HG02852 (cell line): ENCODE data around the gene MAST4.
"Not testable (repeated sequence)": the region's sequence is repeated elsewhere in the genome, so short reads cannot be mapped to it uniquely, and the experiment has no call there.

Experiments used
- ATAC-seq: cut with Tn5 transposase; IDR thresholded peaks from one replicate; pipeline ENCODE4 v1.9.1; 2021; ENCODE audit warnings: mild to moderate bottlenecking, moderate library complexity; ENCODE audit not compliant: unreplicated experiment

Gene MAST4

DNA sequence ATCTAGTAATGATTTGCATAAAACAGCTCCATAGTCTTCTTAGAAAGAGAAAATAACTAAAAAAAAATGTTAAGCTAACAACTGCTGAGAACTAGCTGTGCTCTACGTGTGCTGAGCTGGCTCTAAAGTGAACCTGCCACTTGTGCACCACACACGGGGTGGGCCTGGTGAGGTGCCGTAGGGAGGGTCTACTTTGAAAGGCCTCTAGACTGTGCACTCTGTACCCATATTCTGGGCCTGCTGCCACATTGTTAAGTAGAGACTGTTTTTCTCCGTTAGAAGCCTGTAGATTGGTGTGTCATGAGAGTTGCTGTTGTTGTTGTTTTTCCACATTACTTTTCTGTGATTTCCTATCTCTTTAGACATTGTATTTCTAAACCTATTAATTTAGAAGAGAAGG lies 506.5 kb downstream of the MAST4 start:
- no peak for ATAC-seq

DNA sequence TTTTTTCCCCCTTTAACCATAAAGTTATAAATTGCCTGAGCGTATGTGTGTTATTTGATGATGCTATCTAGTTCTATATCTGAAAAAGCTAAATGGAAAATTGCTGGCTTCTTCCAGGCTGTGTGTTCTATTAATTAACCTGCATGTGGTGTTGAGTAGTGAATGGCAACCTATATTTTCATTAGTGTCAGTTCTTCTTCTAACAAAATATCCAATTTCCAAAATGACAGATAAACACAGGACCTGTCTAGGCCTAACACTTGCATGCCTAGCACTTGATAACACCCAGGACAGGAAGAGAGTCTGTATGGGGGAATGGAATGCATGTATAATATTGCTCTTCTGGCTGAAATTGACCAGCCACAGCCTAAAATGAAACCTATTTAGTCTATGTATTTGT lies 508.7 kb downstream of the MAST4 start:
- no peak for ATAC-seq

DNA sequence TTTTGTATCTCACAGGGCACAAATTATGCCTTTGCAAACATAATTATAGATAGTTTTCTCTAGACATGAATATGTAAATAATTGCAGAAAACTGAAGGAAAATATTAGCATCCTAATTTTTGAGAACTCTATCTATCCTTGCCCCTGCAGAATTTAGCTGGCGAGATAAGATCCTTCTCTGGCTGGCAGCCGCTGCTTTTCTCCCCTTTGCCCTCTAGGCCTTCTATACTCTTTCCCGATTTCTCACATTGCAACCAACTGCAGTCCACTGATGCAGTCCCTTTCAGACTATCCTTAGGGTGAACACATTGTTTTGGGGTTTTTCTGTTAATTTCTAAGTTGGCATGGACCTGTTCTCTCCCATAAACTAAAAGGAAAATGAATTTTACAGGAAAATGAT lies 509.1 kb downstream of the MAST4 start:
- ATAC-seq, result no peak

DNA sequence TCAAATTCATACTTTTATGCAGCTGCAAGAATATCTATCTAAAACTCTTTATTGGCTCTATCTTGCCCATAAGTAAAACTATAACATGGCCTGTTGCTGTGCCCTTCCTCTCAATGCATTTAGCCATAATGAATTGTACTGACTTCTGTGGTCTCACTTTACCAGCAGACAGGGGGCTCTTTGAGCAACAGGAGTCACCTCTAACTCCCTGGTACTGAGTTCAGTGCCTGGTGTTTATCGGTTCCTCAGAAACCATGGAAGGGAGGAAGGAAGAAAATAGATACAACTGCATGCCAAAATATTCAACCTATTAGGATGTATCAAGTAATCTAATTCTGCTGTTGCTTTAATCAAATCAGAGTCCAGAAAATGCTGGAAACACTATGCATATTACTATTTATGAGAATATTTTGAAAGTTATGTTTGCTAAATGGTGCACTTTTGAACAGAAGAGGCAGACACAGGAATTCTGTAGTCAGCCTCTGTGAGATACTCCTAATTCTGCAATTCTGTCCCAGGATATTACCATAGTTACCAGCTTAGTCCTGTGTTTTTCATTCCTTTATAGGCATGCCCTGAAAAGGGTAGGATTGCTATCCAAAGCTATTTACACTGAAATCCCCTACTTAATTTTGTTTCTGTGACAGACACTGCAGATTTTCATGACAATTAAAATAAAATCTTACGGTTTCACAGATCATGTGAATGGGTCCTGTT lies 510.6 kb downstream of the MAST4 start:
- ATAC-seq, result no peak

DNA sequence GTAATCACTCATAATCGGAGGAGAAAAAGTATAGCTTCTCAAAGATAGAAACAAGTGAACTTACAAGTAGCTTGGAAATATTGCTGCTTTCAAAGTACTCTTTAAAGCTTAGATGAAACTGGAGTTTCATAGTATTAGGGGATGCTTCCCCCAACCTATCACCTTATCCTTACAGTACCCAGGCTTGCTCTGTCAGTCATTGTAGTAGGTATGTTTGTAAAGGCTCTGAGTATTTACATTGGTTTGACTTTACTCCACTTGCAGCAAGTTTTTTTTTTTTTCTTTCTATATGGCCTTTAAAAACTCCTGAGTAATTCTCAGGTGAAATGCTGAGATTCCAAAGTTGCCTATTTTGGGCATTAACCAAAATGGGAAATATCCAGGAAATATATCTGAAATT lies 515.6 kb downstream of the MAST4 start:
- ATAC-seq, result no peak

DNA sequence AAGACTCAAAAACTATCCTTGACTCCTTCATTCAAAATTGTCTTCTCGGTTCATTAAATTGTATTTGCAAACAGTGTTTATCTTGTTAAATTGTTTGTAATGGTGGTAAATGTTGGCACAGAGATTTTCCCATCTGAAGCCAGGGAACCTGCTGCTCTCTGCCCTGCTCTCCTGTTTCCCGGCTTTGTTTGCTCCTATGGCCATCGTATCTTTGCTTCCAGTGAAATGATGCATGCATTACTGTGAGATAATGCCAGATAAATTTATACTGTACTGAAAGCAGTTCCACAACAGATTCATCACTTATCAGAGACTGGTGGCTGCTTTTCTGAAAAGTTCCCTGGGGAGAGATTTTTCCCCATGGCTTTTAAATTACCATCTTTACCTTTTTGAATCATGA lies 519.1 kb downstream of the MAST4 start:
- no peak for ATAC-seq

DNA sequence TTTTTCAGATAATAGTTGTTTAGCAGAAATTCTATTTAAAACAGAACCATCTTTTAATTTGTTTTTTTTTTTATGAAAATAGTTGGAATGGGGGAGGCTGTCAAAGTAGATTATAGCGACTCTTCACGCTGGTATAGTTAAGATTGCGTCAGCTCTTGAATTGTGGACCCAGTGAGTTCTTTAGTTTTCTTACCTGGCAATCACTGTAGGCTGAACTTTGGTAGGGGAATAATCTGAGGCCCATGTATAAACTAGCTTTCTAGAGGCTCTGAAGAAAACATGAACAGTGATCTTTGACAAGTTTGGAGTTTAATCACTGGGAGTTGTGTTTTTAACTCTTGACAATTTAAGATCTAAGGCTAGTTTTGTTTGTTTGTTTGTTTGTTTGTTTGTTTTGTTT lies 519.6 kb downstream of the MAST4 start:
- no peak for ATAC-seq

DNA sequence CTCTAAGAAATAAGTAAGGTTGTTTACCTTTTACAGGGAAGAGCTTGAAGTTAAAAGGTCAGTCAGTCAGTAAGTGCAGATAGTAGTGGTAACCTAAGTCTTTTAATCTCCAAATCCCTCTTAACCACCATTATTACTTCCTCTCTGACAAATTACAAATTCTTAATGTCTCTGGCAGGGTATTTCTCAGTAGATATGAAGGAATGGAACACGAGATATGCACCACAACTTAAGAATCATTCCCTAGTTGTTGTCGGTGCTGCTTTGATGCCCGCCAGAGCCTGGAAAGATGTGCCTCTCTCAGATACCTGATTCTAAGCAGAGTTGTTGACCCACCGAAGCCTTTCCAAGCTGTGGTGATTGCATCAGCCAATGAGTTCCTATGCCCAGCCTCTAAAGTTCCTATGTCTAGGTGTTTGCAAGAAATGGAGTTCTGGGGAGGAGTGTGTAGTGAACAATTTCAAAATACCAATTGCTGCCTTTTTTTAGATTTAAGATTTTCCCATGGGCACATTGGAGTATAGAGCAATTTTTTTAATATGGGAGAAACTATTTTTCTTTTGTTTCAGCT lies 521.9 kb downstream of the MAST4 start:
- no peak for ATAC-seq

DNA sequence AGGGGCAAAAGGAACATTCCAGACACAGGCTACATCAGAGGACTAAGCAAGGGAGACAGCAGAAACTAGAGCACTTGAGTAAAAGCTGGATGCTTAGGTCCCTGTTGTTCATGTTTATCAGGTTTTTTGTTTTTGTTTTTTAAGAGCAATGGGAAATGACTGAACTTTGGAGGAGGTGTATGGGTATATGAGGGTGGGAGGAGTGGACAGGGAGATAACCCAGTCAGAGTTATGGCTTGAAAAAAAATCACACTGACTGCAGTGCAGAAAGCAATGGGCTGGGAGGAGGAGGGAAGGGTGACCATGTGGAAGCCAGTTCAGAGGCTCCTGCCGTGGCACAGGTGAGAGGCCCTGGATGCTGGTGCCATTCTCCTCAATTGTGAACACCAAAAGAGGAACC lies 522.8 kb downstream of the MAST4 start:
- no peak for ATAC-seq

DNA sequence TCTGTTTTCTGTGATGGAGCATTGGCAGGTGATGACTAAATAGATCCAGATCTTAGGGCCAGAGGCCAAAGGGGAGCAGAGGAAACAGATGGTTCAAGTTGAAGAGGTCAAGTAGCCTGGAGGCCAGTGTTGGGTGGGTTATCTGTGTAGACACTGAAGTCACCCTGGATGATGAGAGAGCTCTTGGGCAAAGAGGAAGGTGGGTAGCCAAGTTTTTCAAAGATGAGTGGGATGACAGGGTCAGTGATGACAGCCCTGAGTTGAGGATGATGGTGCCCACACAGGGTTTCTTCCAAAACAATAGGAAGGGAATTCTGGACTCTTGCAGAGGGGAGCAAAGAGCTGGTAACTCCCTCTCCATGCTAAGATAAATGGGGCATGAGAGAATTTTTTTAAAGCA lies 523.8 kb downstream of the MAST4 start:
- ATAC-seq, result no peak

DNA sequence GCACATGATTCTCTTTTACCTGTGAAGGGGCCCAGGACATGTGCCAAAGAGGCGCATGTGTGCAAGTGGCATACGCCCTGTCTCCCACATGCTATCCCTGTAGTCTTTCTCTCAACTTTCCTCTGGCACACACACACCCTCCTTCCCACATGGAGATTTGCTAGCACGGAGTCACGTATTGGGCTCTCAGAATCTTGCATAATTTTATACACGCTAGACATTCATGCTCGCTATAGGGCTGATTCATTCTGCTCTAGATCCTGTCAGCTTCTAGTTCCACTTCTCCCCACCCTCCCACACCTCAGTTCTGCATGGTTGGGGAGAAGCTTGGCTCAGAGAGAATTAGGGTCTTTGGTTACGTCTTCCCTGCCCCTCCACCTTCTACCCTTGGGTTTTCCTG lies 527.6 kb downstream of the MAST4 start:
- no peak for ATAC-seq

DNA sequence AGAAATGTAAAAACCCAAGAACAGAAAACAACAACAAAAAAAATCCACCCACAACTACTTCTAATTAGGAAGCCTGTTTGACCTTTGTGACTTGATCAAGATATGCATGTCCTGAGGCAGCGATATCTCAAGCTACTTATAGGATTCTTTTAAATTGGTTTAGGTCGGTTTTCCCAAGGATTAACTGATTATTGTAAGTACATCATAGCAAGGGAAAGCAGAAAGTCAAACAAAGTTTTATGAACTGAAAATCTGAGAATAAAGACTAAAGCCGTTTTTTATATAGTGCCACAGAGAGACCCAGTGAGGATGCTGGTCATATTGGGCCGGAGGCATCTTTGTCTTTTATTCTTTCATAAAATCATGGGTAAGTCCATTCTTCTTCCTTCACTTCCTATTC lies 528.4 kb downstream of the MAST4 start:
- no peak for ATAC-seq

DNA sequence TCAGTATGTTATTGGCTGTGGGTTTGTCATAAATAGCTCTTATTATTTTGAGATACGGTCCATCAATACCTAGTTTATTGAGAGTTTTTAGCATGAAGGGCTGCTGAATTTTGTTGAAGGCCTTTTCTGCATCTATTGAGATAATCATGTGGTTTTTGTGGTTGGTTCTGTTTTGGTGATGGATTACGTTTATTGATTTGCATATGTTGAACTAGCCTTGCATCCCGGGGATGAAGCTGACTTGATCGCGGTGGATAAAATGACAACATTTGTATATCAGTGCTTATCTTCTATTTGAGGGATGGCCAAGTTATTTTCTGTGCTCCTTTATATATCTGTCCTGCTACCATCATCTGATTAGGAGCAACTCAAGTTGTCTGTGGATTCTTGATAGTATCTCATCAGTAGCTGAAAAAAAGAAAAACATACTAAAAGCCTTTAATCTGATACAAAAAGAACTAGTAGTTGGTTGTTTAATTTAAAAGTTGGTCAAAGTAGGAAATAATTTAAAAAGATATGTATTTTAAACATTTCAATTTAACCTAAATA lies 531.2 kb downstream of the MAST4 start:
- ATAC-seq, result not testable (repeated sequence)

DNA sequence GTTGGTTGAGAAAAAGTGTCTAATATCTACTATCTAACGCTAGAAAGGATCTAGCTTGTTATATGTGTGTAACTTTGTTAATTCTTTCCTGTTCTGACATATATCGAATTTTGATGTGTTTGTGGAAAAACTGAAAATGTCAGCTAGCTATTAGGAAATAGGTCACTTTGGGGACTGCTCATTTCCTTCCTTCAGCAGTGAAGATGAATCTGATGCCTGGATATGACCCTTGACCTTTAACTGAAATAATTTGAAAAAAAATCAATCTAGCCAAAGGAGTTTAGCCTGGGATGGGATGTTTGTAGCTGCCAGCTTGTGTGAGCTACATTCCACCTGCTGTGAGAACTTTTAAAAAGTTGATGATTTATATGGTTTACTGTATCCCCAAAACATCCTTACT lies 533.6 kb downstream of the MAST4 start:
- no peak for ATAC-seq

DNA sequence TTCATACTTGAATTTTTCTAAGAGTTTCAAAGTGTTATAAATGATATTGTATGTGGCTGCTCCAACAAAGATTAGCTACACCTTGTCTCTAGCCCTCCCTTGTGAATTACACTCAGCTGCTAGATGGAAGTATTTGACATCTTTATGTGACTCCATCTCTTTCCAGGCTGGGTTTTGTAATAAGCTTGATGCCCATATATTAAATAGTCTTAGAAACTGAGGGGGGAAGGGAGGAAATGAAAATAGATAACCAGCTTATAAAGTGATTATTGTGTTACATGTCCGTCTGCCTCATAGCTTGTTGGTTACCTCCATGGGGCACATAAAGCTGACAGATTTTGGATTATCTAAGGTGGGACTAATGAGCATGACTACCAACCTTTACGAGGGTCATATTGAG lies 537.0 kb downstream of the MAST4 start:
- no peak for ATAC-seq

DNA sequence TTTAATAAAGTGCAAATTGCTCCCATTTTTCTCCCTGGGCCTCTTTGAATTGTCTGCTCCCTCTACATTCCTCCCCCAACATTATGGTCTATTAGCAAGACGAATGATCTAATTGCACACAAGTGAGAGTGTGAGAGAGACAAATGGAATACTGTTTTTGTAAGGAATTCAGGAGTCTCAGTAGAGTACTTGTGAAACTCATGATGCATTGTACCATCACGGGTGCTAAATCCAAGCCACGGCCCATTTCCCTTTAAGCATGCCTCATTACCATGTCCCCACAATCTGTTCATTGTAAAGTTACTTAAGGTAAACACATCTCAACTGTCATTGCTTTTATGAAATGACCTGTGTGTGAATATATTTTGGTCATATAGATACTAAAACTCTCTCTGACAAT lies 537.6 kb downstream of the MAST4 start:
- no peak for ATAC-seq

DNA sequence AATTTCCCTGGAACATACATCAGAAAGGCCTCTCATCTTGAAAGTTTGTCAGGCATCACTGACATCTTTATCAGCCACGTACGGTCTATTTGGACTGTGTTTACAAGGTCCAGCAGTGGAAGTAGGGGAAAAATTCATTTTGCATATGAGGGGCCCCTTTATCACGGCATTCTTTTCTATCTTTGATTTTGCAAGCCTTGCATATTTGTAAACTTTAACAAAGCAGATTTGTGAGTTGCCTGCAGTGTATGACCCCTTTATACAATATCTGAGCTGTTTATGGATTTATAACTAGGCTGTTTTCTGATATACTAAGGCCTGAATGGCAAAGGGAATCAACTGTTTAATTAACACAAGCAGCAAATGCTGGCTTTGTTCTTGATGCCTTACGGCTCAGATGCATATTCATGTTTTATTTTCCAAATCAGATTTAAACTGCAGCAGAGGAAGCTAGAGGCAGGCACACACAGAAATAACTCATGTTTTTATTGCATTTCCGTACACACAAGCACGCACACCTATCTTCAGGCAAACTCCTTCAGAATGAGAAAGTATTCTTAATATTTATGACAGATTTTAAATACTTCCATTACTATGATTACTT lies 539.3 kb downstream of the MAST4 start:
- no peak for ATAC-seq

DNA sequence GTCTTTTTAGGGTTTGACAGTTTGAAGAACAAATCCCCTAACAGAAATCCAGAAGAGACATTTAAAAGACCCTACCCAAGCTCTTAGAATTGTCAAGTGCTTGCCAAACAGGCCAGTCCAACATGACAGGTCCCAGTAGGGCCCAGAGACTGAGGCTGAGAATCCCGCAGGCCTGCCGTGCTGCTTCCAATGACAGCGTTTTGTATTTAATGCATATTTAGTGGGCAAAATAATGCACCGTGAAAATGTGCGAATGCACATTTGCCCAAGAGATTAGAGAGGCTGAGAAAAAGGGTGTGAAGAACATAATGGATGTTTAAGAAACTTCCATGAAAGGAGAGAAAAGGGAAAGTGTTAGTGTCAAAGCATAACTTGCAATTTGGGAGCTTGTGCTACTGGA lies 542.8 kb downstream of the MAST4 start:
- ATAC-seq, result no peak

DNA sequence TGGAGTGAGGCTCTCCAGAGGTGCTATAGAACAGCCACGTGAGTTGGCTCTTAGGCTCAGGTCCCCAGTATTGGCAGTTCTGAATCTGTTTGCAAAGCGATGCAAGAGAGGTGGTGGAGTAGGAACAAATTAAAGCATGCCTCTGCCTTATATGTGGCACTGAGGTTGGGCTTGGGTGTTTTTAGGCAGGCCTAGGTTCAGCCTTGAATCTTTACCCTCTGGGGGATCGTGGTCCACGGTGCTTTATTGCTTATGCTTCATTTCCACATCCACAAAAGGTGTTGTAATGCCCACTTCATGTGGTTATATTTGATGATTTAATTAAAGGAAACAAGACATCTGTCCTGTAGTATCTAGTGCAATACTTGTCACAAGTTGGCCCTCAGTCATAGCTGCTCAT lies 544.2 kb downstream of the MAST4 start:
- ATAC-seq, result no peak

DNA sequence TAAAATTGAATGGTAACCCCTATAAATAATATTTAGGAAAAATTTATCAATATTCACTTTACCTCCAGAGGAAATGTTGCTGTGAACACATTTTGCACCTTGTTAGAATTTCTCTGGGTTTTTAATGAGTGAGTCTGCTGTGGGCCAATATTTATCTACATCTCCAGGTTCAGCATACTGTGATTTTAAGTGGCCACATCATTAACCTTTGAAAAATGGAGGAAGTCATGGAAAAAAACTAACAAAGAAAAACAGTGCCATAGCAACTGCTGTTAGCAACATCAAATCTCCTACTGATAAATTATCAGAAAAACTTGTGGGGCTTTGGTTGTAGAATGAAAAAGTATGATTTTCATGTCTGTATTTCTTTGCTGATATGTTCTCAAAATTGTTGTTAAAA lies 545.5 kb downstream of the MAST4 start:
- ATAC-seq, result no peak

DNA sequence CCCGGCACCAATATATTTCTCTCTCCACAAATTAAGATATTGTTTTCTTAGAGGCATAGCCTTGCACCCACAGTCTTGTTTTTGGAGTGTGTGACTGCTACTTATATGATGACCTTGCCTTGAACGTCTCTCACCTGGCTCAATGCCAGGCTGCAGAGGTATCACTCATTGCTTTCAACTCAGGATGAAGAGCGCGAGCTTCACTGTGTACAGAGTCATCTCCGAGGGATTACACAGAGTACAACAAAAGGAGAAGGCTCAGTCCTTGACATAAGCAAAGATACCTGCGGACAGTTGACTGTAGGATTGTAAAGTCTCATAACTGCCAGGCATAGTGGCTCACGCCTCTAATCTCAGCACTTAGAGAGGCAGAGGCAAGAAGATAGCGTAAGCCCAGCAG lies 546.6 kb downstream of the MAST4 start:
- no peak for ATAC-seq

DNA sequence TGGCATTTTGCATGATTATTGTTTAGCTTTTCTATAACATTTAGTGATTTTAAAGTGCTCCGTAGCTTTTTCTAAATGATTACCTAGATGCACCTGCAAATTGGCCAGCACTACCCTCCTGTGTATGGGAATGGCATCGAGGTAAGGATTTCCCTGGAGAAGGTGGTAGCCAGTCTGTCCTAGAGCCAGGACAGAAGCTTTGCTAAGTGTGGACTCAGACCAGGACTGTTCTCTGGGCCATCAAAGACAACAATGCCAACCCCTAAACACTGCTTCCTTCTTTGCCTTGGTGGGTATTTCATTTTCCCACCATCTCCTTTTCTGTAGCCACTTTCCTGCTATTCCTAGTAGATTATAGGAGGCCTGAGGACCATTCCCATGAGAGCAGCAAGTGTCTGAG lies 547.4 kb downstream of the MAST4 start:
- no peak for ATAC-seq
